ENCODE data around the gene GABRE.

DNA sequence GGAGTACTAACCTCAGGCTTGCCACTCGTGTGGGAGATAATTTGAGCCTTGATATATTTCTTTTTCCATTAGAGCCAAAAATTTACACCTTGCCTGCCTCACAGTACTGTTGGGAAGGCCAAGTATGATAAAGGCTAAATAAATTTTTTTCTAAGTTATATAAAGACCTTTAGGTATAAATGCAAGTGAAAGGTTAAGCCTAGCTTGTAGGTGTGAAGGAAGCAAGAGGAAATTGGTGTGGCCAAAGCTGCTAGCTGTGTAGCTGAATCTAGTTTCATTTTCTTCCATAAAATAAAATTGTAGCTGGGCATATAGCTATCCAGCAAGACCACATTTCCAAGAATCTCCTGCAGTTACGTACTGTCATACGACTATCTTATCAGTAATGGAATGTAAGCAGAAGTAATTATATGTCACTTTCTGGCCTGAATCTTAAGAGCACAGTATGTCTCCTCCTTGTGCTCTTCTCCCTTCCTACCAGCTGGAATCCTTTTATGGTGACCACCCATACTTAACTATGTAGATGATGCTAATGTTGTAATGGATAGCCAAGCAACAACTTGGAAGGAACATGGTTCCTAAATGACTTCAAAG, 14.3 kb upstream of the GABRE start:
- TF ChIP-seq TAF1 (IDR thresholded peaks at IDR 0.05; ENCODE audit: borderline replicate concordance, insufficient read depth, low read length) (no peak), POLR2AphosphoS5 (IDR thresholded peaks at IDR 0.05; ENCODE audit: low read depth, low read length) (no peak), SIN3A (IDR thresholded peaks at IDR 0.05; ENCODE audit: borderline replicate concordance, insufficient read depth, low read length) (no peak)

All from PFSK-1 (cell line).